HCT116 (cell line): ENCODE results near the gene ANKRD44. TPM values are rescaled to one million over a fixed set of nuclear protein-coding genes. Genes with fewer than 3 reads are reported as not detected.

Experiments used
- ATAC-seq: fragments of 200-7000 bp; cut with Tn5 transposase; 2 replicates; pipeline ENCODE4 v1.9.1; 2020; ENCODE audit warnings: mild to moderate bottlenecking, moderate library complexity
- BruUV-seq: library from RNA; stranded (reverse); fragments of 400-500 nt; replicated peaks from 2 replicates; lab custom pipeline; 2021; lab: Mats Ljungman, UMichigan
- CTCF ChIA-PET: fragments of 300-600 bp; sonication (Branson Sonifier 250); formaldehyde crosslinking; loops from one replicate; lab custom pipeline; 2021; ENCODE audit warnings: antibody characterized with exemption; lab: Charles Lee
- POLR2A ChIA-PET: fragments of 300-600, 350-600 bp; sonication (Branson Sonifier 250); formaldehyde crosslinking; loops from one replicate; lab custom pipeline; 2021; ENCODE audit warnings: antibody characterized with exemption; lab: Charles Lee
- RAD21 ChIA-PET, 2 experiments: fragments of 300-600 bp; sonication (Branson Sonifier 250); formaldehyde crosslinking; loops; one replicate each; lab custom pipeline; 2023; ENCODE audit warnings: low total read pairs in 2 of 2; ENCODE audit not compliant: uncharacterized antibody in 2 of 2, unreplicated experiment in 2 of 2, low non-redundant PET in 1 of 2; lab: Charles Lee
- DNase-seq: peaks from one replicate; pipeline ENCODE4 v3.0.0-alpha.2; 2010; ENCODE audit warnings: low read depth, low spot score
- H2AFZ ChIP-seq: fragments of 200-600 bp; shearing (Covaris generic), sonication (generic); 2 replicates; pipeline ENCODE4 v1.6.1; 2017; ENCODE audit warnings: low read depth, mixed run types, mixed read lengths, antibody characterized with exemption, low read length; ENCODE audit not compliant: poor library complexity, severe bottlenecking
- H3K27ac ChIP-seq: 2 replicates; pipeline ENCODE4 v1.5.1; 2012; ENCODE audit warnings: low read depth, low read length
- H3K27me3 ChIP-seq: fragments of 200-600 bp; sonication (generic); 2 replicates; pipeline ENCODE4 v1.6.1; 2016; ENCODE audit warnings: mixed run types, low read length, mixed read lengths; ENCODE audit not compliant: insufficient read depth
- H3K36me3 ChIP-seq, 2 experiments: fragments of 200-500 bp in 1 of 2; fragments of 200-600 bp in 1 of 2; sonication (Bioruptor generic) in 1 of 2; sonication (generic) in 1 of 2; 2 replicates each; pipeline versions ENCODE4 v1.5.1 to v1.6.1; 2014 to 2016; ENCODE audit warnings: low read length in 2 of 2, inconsistent platforms in 1 of 2, mixed read lengths in 1 of 2, mixed run types in 1 of 2; ENCODE audit not compliant: insufficient read depth in 2 of 2, control insufficient read depth in 1 of 2
- H3K4me1 ChIP-seq, 2 experiments: fragments of 200-600 bp in 1 of 2; sonication (generic) in 1 of 2; 2 replicates each; pipeline versions ENCODE4 v1.5.1 to v1.6.1; 2012 to 2017; ENCODE audit warnings: low read length in 2 of 2, inconsistent platforms in 1 of 2, mild to moderate bottlenecking in 1 of 2, mixed read lengths in 1 of 2, mixed run types in 1 of 2, moderate library complexity in 1 of 2; ENCODE audit not compliant: insufficient read depth in 2 of 2, control insufficient read depth in 1 of 2
- H3K4me2 ChIP-seq: fragments of 200-600 bp; sonication (generic); 2 replicates; pipeline ENCODE4 v1.6.1; 2017; ENCODE audit warnings: mixed run types, low read length, mixed read lengths
- H3K4me3 ChIP-seq, 2 experiments: fragments of 200-600 bp in 1 of 2; sonication (generic) in 1 of 2; replicated peaks in 1 of 2; 2 replicates each; pipeline ENCODE4 v1.5.1; 2011 to 2016; ENCODE audit warnings: low read length in 2 of 2, control low read depth in 1 of 2, low read depth in 1 of 2, mild to moderate bottlenecking in 1 of 2, mixed read lengths in 1 of 2, mixed run types in 1 of 2
- H3K79me2 ChIP-seq: fragments of 200-600 bp; sonication (generic); 2 replicates; pipeline ENCODE4 v1.6.1; 2017; ENCODE audit warnings: mild to moderate bottlenecking, mixed run types, low read length, moderate library complexity, mixed read lengths; ENCODE audit not compliant: insufficient read depth
- H3K9ac ChIP-seq: fragments of 200-600 bp; sonication (generic); 2 replicates; pipeline ENCODE4 v1.6.1; 2016; ENCODE audit warnings: low read length, mixed read lengths
- H3K9me2 ChIP-seq: fragments of 200-600 bp; sonication (generic), shearing (Covaris generic); 2 replicates; pipeline ENCODE4 v1.6.1; 2017; ENCODE audit warnings: mixed run types, mild to moderate bottlenecking, moderate library complexity; ENCODE audit not compliant: insufficient read depth
- H3K9me3 ChIP-seq, 2 experiments: fragments of 200-500 bp in 1 of 2; fragments of 200-600 bp in 1 of 2; sonication (Bioruptor generic) in 1 of 2; sonication (generic) in 1 of 2; 2 replicates each; pipeline ENCODE4 v1.6.1; 2014 to 2017; ENCODE audit warnings: low read length in 2 of 2, mixed read lengths in 2 of 2, inconsistent platforms in 1 of 2, low read depth in 1 of 2, mild to moderate bottlenecking in 1 of 2, mixed run types in 1 of 2, moderate library complexity in 1 of 2; ENCODE audit not compliant: control insufficient read depth in 1 of 2, insufficient read depth in 1 of 2
- H4K20me1 ChIP-seq: fragments of 200-600 bp; sonication (generic), shearing (Covaris generic); 2 replicates; pipeline ENCODE4 v1.6.1; 2017; ENCODE audit warnings: mixed run types, mild to moderate bottlenecking, moderate library complexity; ENCODE audit not compliant: insufficient read depth
- CEBPB ChIP-seq: IDR thresholded peaks from 2 replicates; pipeline ENCODE4 v1.6.1; 2012; ENCODE audit warnings: low read depth
- JUND ChIP-seq: IDR thresholded peaks from 2 replicates; pipeline ENCODE4 v1.6.1; 2012
- POLR2AphosphoS5 ChIP-seq: IDR thresholded peaks from 2 replicates; pipeline ENCODE4 v1.6.1; 2011; ENCODE audit warnings: mild to moderate bottlenecking, low read depth, low read length, moderate library complexity
- RAD21 ChIP-seq: IDR thresholded peaks from 2 replicates; pipeline ENCODE4 v1.6.1; 2012; ENCODE audit warnings: low read depth, mild to moderate bottlenecking
- REST ChIP-seq: IDR thresholded peaks from 2 replicates; pipeline ENCODE4 v1.6.1; 2012; ENCODE audit warnings: low read depth
- TCF7L2 ChIP-seq: IDR thresholded peaks from 2 replicates; pipeline ENCODE4 v1.7.0; 2011; ENCODE audit warnings: borderline replicate concordance, inconsistent platforms; ENCODE audit not compliant: insufficient read depth, insufficient read length; ENCODE audit errors: extremely low read depth
- ZBTB33 ChIP-seq: IDR thresholded peaks from 2 replicates; pipeline ENCODE4 v1.6.1; 2011; ENCODE audit warnings: mild to moderate bottlenecking, low read length, moderate library complexity; ENCODE audit not compliant: insufficient replicate concordance; ENCODE audit errors: extremely low read depth
- ZFX ChIP-seq: fragments of 450-650 bp; IDR thresholded peaks from 2 replicates; pipeline ENCODE4 v1.6.1; 2017
- intact Hi-C: fragments of 100-400 bp; cut with micrococcal nuclease; formaldehyde crosslinking; loops from 2 replicates; pipeline ENCODE4 v1.10.0; 2022
- total RNA-seq: library from RNA; stranded (reverse); gene quantifications from one replicate; pipeline ENCODE4 v1.2.1, GENCODE V29; 2021; ENCODE audit not compliant: unreplicated experiment

The ANKRD44 gene
- total RNA-seq, 1 experiment from 2014 or later: 2.7 TPM

GRCh38 chr2:197217541-197217940 is 93.0 kb downstream of the ANKRD44 start:
- Histone ChIP-seq H3K27ac (no peak overlapping the region), H3K36me3 (no peaks in the 10 kb centered on the region), H3K4me1 (peaks cover 3 to 9% of the 10 kb centered on the region in 2 experiments; a peak in 2 of 4 replicates), H3K79me2 (no peaks in the 10 kb centered on the region), H3K4me2 (no peak overlapping the region), H2AFZ (no peak overlapping the region), H3K9ac (no peak overlapping the region), H3K9me3 (no peaks in the 10 kb centered on the region), H3K27me3 (no peaks in the 10 kb centered on the region), H3K4me3 (no peak overlapping the region), H4K20me1 (no peaks in the 10 kb centered on the region), H3K9me2 (no peaks in the 10 kb centered on the region)
- no peak for DNase-seq
- no peak for TF ChIP-seq REST
- no peak for TF ChIP-seq JUND
- no peak for TF ChIP-seq POLR2AphosphoS5
- no peak for TF ChIP-seq RAD21
- no peak for TF ChIP-seq CEBPB
- TF ChIP-seq TCF7L2: no peak
- TF ChIP-seq ZBTB33: no peak
- no peak for TF ChIP-seq ZFX
- ChIA-PET POLR2A (no interaction called here), RAD21 (no interaction called here), CTCF (no interaction called here)
- no TSS peak for BruUV-seq
- no peak for ATAC-seq
- intact Hi-C loops: no loop called here
